Thyroid gland (tissue), 4 donors: ENCODE data around the gene TRIM14. TPM values are rescaled to one million over a fixed set of nuclear protein-coding genes. Genes with fewer than 3 reads are reported as not detected.
A peak's percentile ranks its signal among the peaks of the same experiment; 100 is the strongest.

Source experiments
- DNase-seq, 2 donors: peaks; one replicate each; pipeline ENCODE4 v3.0.0-alpha.2; 2019
- H3K27ac ChIP-seq, 3 donors: fragments of 200-600 bp; sonication (generic); 1 replicate in 2 of 3; 2 replicates in 1 of 3; pipeline ENCODE4 v1.5.1; 2016 to 2019; ENCODE audit warnings: mild to moderate bottlenecking in 1 of 3, moderate library complexity in 1 of 3
- H3K27me3 ChIP-seq: fragments of 200-600 bp; sonication (generic); one replicate; pipeline ENCODE4 v1.5.1; 2019
- H3K36me3 ChIP-seq, 2 donors: fragments of 200-600 bp; sonication (generic); one replicate each; pipeline ENCODE4 v1.5.1; 2016 to 2019
- H3K4me1 ChIP-seq, 2 donors: fragments of 200-600 bp; sonication (generic); one replicate each; pipeline ENCODE4 v1.5.1; 2017 to 2019
- H3K4me3 ChIP-seq, 3 donors: fragments of 200-600 bp; sonication (generic); replicated peaks in 1 of 3; 1 replicate in 2 of 3; 2 replicates in 1 of 3; pipeline ENCODE4 v1.5.1; 2016; ENCODE audit warnings: mild to moderate bottlenecking in 1 of 3
- H3K9me3 ChIP-seq: fragments of 200-600 bp; sonication (generic); one replicate; pipeline ENCODE4 v1.5.1; 2017
- POLR2A ChIP-seq, 2 donors: fragments of 450-650 bp; IDR thresholded peaks; one replicate each; pipeline ENCODE4 v1.6.1; 2017; ENCODE audit warnings: antibody characterized with exemption in 2 of 2, mild to moderate bottlenecking in 2 of 2, moderate library complexity in 1 of 2
- WGBS, 2 donors: methylation state at CpG; one replicate each; pipeline ENCODE4 v1.1.5; 2017; 5-methylcytosine and 5-hydroxymethylcytosine counted together
- intact Hi-C: fragments of 100-400 bp; cut with DNase I; formaldehyde crosslinking; loops from one replicate; pipeline ENCODE4 v1.15.1; 2023
- total RNA-seq, 4 donors: library from RNA; depleted of rRNA; stranded (reverse); fragments of >200 nt; gene quantifications; one replicate each; pipeline ENCODE4 v1.2.3, GENCODE V29; 2016
- TF ChIP-seq, protein P1 (sequence below), 6 experiments: fragments of 200-600 bp in 3 of 6; fragments of 450-650 bp in 3 of 6; sonication (generic) in 3 of 6; IDR thresholded peaks; one replicate each; pipeline ENCODE4 v1.5.1; 2016 to 2019; ENCODE audit warnings: antibody characterized with exemption in 6 of 6, mild to moderate bottlenecking in 2 of 6, inconsistent platforms in 1 of 6, moderate library complexity in 1 of 6

TRIM14 gene, protein sequence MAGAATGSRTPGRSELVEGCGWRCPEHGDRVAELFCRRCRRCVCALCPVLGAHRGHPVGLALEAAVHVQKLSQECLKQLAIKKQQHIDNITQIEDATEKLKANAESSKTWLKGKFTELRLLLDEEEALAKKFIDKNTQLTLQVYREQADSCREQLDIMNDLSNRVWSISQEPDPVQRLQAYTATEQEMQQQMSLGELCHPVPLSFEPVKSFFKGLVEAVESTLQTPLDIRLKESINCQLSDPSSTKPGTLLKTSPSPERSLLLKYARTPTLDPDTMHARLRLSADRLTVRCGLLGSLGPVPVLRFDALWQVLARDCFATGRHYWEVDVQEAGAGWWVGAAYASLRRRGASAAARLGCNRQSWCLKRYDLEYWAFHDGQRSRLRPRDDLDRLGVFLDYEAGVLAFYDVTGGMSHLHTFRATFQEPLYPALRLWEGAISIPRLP
- 1 to 10 TPM; 3.9 to 8.1 (median 5.2) TPM for total RNA-seq

DNA sequence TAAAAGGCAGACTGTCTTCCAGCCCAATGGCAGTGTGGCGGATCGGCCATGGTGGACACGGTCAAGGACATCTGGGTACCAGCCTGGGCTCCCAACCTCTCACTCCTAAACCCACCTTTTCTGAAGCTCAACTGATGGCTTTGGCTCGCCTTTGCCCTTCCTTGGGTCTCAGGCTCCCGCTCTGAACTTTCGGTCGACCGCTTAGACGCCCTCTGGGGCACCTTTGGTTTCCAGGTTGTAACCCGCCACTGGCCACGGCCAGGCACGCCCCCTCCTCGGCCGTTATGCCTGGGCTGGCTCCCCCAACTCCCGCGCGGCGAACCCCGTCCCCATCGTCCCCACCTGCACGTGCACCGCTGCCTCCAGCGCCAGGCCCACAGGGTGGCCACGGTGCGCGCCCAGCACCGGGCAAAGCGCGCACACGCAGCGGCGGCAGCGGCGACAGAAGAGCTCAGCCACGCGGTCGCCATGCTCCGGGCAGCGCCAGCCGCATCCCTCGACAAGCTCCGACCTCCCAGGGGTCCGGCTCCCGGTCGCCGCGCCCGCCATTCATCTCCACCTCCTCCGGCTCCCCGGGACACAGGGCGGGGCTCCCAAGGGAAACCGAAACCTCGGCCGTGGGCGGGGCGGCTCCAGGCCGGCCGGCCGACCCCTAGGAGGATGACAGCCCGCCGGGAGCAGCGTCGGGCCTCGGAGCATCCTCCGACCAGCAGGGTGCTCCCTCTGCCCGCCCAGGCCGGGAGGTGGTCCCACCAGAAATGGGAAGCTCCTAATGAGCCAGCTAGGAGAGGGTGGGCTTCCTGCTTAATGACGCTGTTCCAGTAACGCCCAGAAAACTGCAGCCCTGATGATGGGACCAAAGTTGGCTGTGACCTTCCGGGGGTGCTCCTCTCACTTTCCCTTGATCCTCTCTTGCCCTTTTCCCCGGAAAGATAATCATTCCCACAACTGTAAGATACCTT, at the start of gene TRIM14:
Gene TRIM14, minus strand, starts transcription at position 583 of the 962 bp plus-strand sequence. Its CDS starts 34 bp downstream, at position 549.
- Histone ChIP-seq H3K9me3 (no peaks in the 10 kb centered on the region), H3K27ac (peak within 1 kb of the TSS in 2 of 3 donors; percentile 15 to 50), H3K27me3 (no peaks in the 10 kb centered on the region), H3K36me3 (no peaks in the 10 kb centered on the region), H3K4me1 (peaks cover 0 to 20% of the 10 kb centered on the region in 2 donors), H3K4me3 (peak within 1 kb of the TSS; percentile 41 to 66 (median 56))
- intact Hi-C loops, result no loop called here
- TF ChIP-seq POLR2A (IDR thresholded peaks at IDR 0.05), result peak in 1 of 2 donors; percentile 14
- TF ChIP-seq, protein P1, sequence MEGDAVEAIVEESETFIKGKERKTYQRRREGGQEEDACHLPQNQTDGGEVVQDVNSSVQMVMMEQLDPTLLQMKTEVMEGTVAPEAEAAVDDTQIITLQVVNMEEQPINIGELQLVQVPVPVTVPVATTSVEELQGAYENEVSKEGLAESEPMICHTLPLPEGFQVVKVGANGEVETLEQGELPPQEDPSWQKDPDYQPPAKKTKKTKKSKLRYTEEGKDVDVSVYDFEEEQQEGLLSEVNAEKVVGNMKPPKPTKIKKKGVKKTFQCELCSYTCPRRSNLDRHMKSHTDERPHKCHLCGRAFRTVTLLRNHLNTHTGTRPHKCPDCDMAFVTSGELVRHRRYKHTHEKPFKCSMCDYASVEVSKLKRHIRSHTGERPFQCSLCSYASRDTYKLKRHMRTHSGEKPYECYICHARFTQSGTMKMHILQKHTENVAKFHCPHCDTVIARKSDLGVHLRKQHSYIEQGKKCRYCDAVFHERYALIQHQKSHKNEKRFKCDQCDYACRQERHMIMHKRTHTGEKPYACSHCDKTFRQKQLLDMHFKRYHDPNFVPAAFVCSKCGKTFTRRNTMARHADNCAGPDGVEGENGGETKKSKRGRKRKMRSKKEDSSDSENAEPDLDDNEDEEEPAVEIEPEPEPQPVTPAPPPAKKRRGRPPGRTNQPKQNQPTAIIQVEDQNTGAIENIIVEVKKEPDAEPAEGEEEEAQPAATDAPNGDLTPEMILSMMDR (IDR thresholded peaks at IDR 0.05), result no peak
- 17 to 33% methylated on average over 17 to 20 of the region's 71 CpGs for WGBS, 2 donors
- peak; percentile 54 to 60 for DNase-seq

DNA sequence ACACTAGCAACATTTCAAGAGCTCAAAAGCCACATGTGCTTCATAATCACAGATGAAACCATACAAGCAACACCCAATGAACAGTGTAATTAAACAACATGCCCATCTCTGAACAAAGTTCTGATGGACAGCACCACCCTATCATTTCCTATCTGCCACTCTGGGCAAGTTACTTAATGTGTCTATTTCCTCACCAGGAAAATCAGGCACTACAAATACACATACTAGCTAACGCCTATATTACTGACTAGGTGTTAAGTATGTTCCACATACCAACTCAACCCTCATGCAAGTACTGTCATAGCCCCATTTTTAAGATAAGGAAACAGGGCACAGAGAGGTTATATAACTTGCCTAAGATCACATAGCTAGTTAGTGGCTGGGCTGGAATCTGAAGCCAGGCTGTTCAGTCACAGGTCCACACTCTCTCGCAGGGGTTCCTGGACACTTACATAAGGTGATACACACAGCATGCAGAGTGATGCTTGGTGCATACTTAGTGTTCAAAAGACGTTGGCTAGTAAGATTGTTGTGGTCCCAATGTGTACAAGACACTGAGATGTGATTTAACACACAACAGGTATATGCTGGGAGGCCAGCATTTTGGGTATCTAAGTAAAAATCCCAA, 49.2 kb upstream of the TRIM14 start:
- WGBS, 2 donors, result 77 to 82% methylated on average over 3 of the region's 3 CpGs
- H3K4me3 ChIP-seq, result no peak overlapping the region
- H3K27ac ChIP-seq, result no peak overlapping the region

GRCh38 chr9:98164912-98165311, 45.9 kb upstream of the TRIM14 start:
- Histone ChIP-seq H3K4me3 (no peak overlapping the region), H3K27me3 (no peaks in the 10 kb centered on the region), H3K36me3 (no peaks in the 10 kb centered on the region), H3K4me1 (peaks cover 0 to 7% of the 10 kb centered on the region in 2 donors), H3K9me3 (no peaks in the 10 kb centered on the region), H3K27ac (no peak overlapping the region)
- 87 to 91% methylated on average over 7 of the region's 7 CpGs for WGBS, 2 donors
- DNase-seq, result no peak
- intact Hi-C loops, result no loop called here
- TF ChIP-seq, protein P1 (IDR thresholded peaks at IDR 0.05), result no peak
- TF ChIP-seq POLR2A (IDR thresholded peaks at IDR 0.05), result no peak

More for the DNA sequence above, 49.2 kb upstream of the TRIM14 start:
- intact Hi-C loops, result no loop called here
- H3K4me1 ChIP-seq, result no peaks in the 10 kb centered on the region
- H3K27me3 ChIP-seq, result no peaks in the 10 kb centered on the region
- no peaks in the 10 kb centered on the region for H3K36me3 ChIP-seq
- DNase-seq, result no peak
- H3K9me3 ChIP-seq, result no peaks in the 10 kb centered on the region
- TF ChIP-seq, protein P1 (IDR thresholded peaks at IDR 0.05), result no peak
- no peak for TF ChIP-seq POLR2A (IDR thresholded peaks at IDR 0.05)

- peak; percentile 52 to 53 for DNase-seq
- no peaks in the 10 kb centered on the region for H3K9me3 ChIP-seq
- no peak overlapping the region for H3K4me3 ChIP-seq
- 70 to 80% methylated on average over 12 of the region's 12 CpGs for WGBS, 2 donors
- TF ChIP-seq, protein P1 (IDR thresholded peaks at IDR 0.05), result no peak
- TF ChIP-seq POLR2A (IDR thresholded peaks at IDR 0.05), result no peak
- intact Hi-C loops, result no loop called here
- H3K36me3 ChIP-seq, result no peaks in the 10 kb centered on the region
- no peak overlapping the region for H3K27ac ChIP-seq
- peaks cover 0 to 7% of the 10 kb centered on the region in 2 donors for H3K4me1 ChIP-seq
- no peaks in the 10 kb centered on the region for H3K27me3 ChIP-seq
Measured at GRCh38 chr9:98162613-98163012, 43.6 kb upstream of the TRIM14 start.
